Adrenal gland (tissue), 12 donors: Measurements from ENCODE around the gene PLIN1. TPM values are rescaled to one million over a fixed set of nuclear protein-coding genes. Genes with fewer than 3 reads are reported as not detected.
A peak's percentile ranks its signal among the peaks of the same experiment; 100 is the strongest.

Experiments used
- DNase-seq, 7 donors: peaks; one replicate each; pipeline ENCODE4 v3.0.0-alpha.2; 2019 to 2020
- H3K27ac ChIP-seq, 5 donors: fragments of 200-600 bp; sonication (generic) in 4 of 5; 1 replicate in 3 of 5; 2 replicates in 2 of 5; pipeline versions ENCODE4 v1.5.1 to v1.8.0; 2016 to 2020; ENCODE audit warnings: mild to moderate bottlenecking in 1 of 5
- H3K27me3 ChIP-seq: fragments of 200-600 bp; 2 replicates; pipeline ENCODE4 v1.8.0; 2021
- H3K36me3 ChIP-seq, 2 donors: fragments of 200-600 bp; replicated peaks in 1 of 2; 1 replicate in 1 of 2; 2 replicates in 1 of 2; pipeline versions ENCODE4 v1.5.1 to v1.8.0; 2018 to 2022
- H3K4me1 ChIP-seq, 2 donors: fragments of 200-600 bp; replicated peaks in 1 of 2; 1 replicate in 1 of 2; 2 replicates in 1 of 2; pipeline versions ENCODE4 v1.5.1 to v1.8.0; 2018 to 2021
- H3K4me3 ChIP-seq, 4 donors: fragments of 200-600 bp; sonication (generic) in 3 of 4; one replicate each; pipeline ENCODE4 v1.5.1; 2016 to 2018
- H3K9me3 ChIP-seq, 3 donors: fragments of 200-600 bp; sonication (generic) in 1 of 3; replicated peaks in 1 of 3; 1 replicate in 2 of 3; 2 replicates in 1 of 3; pipeline versions ENCODE4 v1.5.1 to v1.8.0; 2016 to 2021
- CTCF ChIP-seq, 6 experiments: fragments of 450-650 bp in 4 of 6; fragments of 200-600 bp in 2 of 6; sonication (generic) in 1 of 6; IDR thresholded peaks; 1 replicate in 5 of 6; 2 replicates in 1 of 6; pipeline versions ENCODE4 v1.5.1 to v1.8.0; 2016 to 2021; ENCODE audit warnings: antibody characterized with exemption in 6 of 6, mild to moderate bottlenecking in 2 of 6, moderate library complexity in 1 of 6
- POLR2A ChIP-seq, 2 donors: fragments of 450-650 bp; IDR thresholded peaks; one replicate each; pipeline ENCODE4 v1.6.1; 2017; ENCODE audit warnings: antibody characterized with exemption in 2 of 2, mild to moderate bottlenecking in 2 of 2, moderate library complexity in 1 of 2
- WGBS, 4 donors: extraction: QIAGEN DNeasy Blood & Tissue Kit in 2 of 4; methylation state at CpG; one replicate each; pipeline versions ENCODE4 v1.1.5 to v1.1.7; 2013 to 2017; 5-methylcytosine and 5-hydroxymethylcytosine counted together
- intact Hi-C, 2 donors: fragments of 100-400 bp; cut with DNase I; formaldehyde crosslinking; loops; one replicate each; pipeline versions ENCODE4 v1.14.1 to v1.15.0; 2022 to 2023
- polyA plus RNA-seq, 3 donors: library from polyadenylated mRNA; stranded (reverse); fragments of 200-250 nt in 2 of 3; fragments of 350-450 nt in 1 of 3; fragmentation: Illumina TruSeq in 1 of 3; extraction: RNeasy Lipid Tissue Mini Kit (QIAGEN cat#74804) in 1 of 3; gene quantifications; one replicate each; pipeline ENCODE4 v1.2.3, GENCODE V29; 2013 to 2014
- total RNA-seq, 9 donors: library from RNA; depleted of rRNA in 4 of 9; stranded (reverse); fragments of >200 nt in 4 of 9; fragments of 120-200 nt in 1 of 9; fragmentation: NEBNext Ultra II Directional in 1 of 9; extraction: Animal tissue kit (Norgen Biotek cat#: 25700) in 1 of 9; gene quantifications; one replicate each; pipeline versions ENCODE4 v1.1.0 to v1.2.4, GENCODE V29; 2013 to 2023
- donor health status: healthy with polysubstance abuse.
- donor health status: Bipolar disorder and iron deficiency.
- donor health status: DM: yes; HTN: yes; CAD: no.
- donor health status: DM: no; HTN: no; CAD: no.
- donor health status: DM: no; HTN: no; CAD: no.
- donor health status: DM: yes; HTN: yes; CAD: no.

Gene PLIN1
- total and polyA plus RNA-seq, 12 donors = 0.11 to 199 (median 6.3) TPM

GRCh38 chr15:89645680-89646079 lies 33.5 kb downstream of the PLIN1 start:
- no peak overlapping the region for H3K4me3 ChIP-seq
- intact Hi-C loops = loop anchor here (5.0 to 10.0 kb wide), 2 partner anchors 47 to 99 kb away; partner anchors contain the start of genes PEX11A (in 1 of the 2) and WDR93 (in 1 of the 2)
- H3K27ac ChIP-seq = no peak overlapping the region
- H3K36me3 ChIP-seq = no peaks in the 10 kb centered on the region
- 95 to 98% (median 95%) methylated on average over 3 to 8 of the region's 8 CpGs for WGBS, 4 donors
- no peaks in the 10 kb centered on the region for H3K4me1 ChIP-seq
- DNase-seq = no peak
- H3K9me3 ChIP-seq = no peaks in the 10 kb centered on the region
- no peaks in the 10 kb centered on the region for H3K27me3 ChIP-seq
- no peak for TF ChIP-seq POLR2A (IDR thresholded peaks at IDR 0.05)

GRCh38 chr15:89642106-89642505 lies 37.1 kb downstream of the PLIN1 start:
- 91 to 97% (median 95%) methylated on average over 10 to 16 of the region's 16 CpGs for WGBS, 4 donors
- H3K4me3 ChIP-seq = no peak overlapping the region
- intact Hi-C loops = loop anchor here (10.0 kb wide), 1 partner anchor 103 kb away; no protein-coding TSS in a partner anchor
- TF ChIP-seq POLR2A (IDR thresholded peaks at IDR 0.05) (no peak), CTCF (IDR thresholded peaks at IDR 0.05) (no peak)
- no peaks in the 10 kb centered on the region for H3K9me3 ChIP-seq
- no peak for DNase-seq
- no peak overlapping the region for H3K27ac ChIP-seq
- no peaks in the 10 kb centered on the region for H3K36me3 ChIP-seq
- H3K27me3 ChIP-seq = no peaks in the 10 kb centered on the region
- no peaks in the 10 kb centered on the region for H3K4me1 ChIP-seq

- Histone ChIP-seq H3K27me3 (no peaks in the 10 kb centered on the region), H3K9me3 (no peaks in the 10 kb centered on the region), H3K4me1 (no peaks in the 10 kb centered on the region), H3K27ac (no peak overlapping the region), H3K36me3 (no peaks in the 10 kb centered on the region), H3K4me3 (no peak overlapping the region)
- intact Hi-C loops = loop anchor here (10.0 kb wide), 1 partner anchor 104 kb away; no protein-coding TSS in a partner anchor
- WGBS, 4 donors = 83 to 86% (median 83%) methylated on average over 5 of the region's 5 CpGs
- DNase-seq = no peak
- TF ChIP-seq POLR2A (IDR thresholded peaks at IDR 0.05) (no peak), CTCF (IDR thresholded peaks at IDR 0.05) (no peak)
Observed at GRCh38 chr15:89641053-89641452, 38.1 kb downstream of the PLIN1 start.

- DNase-seq = no peak
- Histone ChIP-seq H3K36me3 (no peaks in the 10 kb centered on the region), H3K27me3 (no peaks in the 10 kb centered on the region), H3K27ac (no peak overlapping the region), H3K4me1 (no peaks in the 10 kb centered on the region), H3K9me3 (no peaks in the 10 kb centered on the region), H3K4me3 (no peak overlapping the region)
- intact Hi-C loops = loop anchor here (10.0 kb wide), 1 partner anchor 105 kb away; no protein-coding TSS in a partner anchor
- 92 to 96% (median 95%) methylated on average over 5 of the region's 5 CpGs for WGBS, 4 donors
- no peak for TF ChIP-seq CTCF (IDR thresholded peaks at IDR 0.05)
- TF ChIP-seq POLR2A (IDR thresholded peaks at IDR 0.05) = no peak
Observed at GRCh38 chr15:89640245-89640644, 38.9 kb downstream of the PLIN1 start.

GRCh38 chr15:89633585-89633984 lies 45.6 kb downstream of the PLIN1 start:
- H3K27me3 ChIP-seq = no peaks in the 10 kb centered on the region
- no peak overlapping the region for H3K4me3 ChIP-seq
- H3K4me1 ChIP-seq = no peaks in the 10 kb centered on the region
- intact Hi-C loops = no loop called here
- 87 to 96% (median 93%) methylated on average over 9 to 23 of the region's 23 CpGs for WGBS, 4 donors
- H3K27ac ChIP-seq = no peak overlapping the region
- H3K9me3 ChIP-seq = no peaks in the 10 kb centered on the region
- DNase-seq = peak in 1 of 7 donors; percentile 9
- H3K36me3 ChIP-seq = peaks cover 0 to 36% of the 10 kb centered on the region in 2 donors
- TF ChIP-seq CTCF (IDR thresholded peaks at IDR 0.05) = no peak
- TF ChIP-seq POLR2A (IDR thresholded peaks at IDR 0.05) = no peak
